Spleen (tissue), 7 donors: ENCODE results near the gene CILP2.

Experiments used
- CTCF ChIP-seq, 11 experiments: fragments of 200-600 bp in 7 of 11; fragments of 450-650 bp in 4 of 11; sonication (generic) in 4 of 11; IDR thresholded peaks in 8 of 11; conservative IDR thresholded peaks in 3 of 11; 1 replicate in 7 of 11; 2 replicates in 4 of 11; pipeline versions ENCODE4 v1.4.0 to v1.8.0; 2016 to 2021; ENCODE audit warnings: antibody characterized with exemption in 11 of 11, inconsistent platforms in 4 of 11, mild to moderate bottlenecking in 1 of 11
- POLR2A ChIP-seq, 3 donors: fragments of 450-650 bp; IDR thresholded peaks; one replicate each; pipeline ENCODE4 v1.5.1; 2017; ENCODE audit warnings: antibody characterized with exemption in 3 of 3, mild to moderate bottlenecking in 1 of 3
- donor health status: DM: no; HTN: no; CAD: no; lungs with moderate emphysema.
- donor health status: DM: no; HTN: no; CAD: no.
- donor health status: DM: no; HTN: no; CAD: no.

GRCh38 chr19:19492026-19492610, 45.9 kb upstream of the CILP2 start:
- no peak for TF ChIP-seq POLR2A (IDR thresholded peaks at IDR 0.05)
- no peak for TF ChIP-seq CTCF (IDR thresholded peaks at IDR 0.05 in 8 of 11, conservative IDR thresholded peaks at IDR 0.05 in 3 of 11)
